Thyroid gland (tissue), 4 donors: Measurements from ENCODE around the gene KIF16B.

Experiments used
- CTCF ChIP-seq, 6 experiments: fragments of 200-600 bp in 3 of 6; fragments of 450-650 bp in 3 of 6; sonication (generic) in 3 of 6; IDR thresholded peaks; one replicate each; pipeline ENCODE4 v1.5.1; 2016 to 2019; ENCODE audit warnings: antibody characterized with exemption in 6 of 6, mild to moderate bottlenecking in 2 of 6, inconsistent platforms in 1 of 6, moderate library complexity in 1 of 6
- POLR2A ChIP-seq, 2 donors: fragments of 450-650 bp; IDR thresholded peaks; one replicate each; pipeline ENCODE4 v1.6.1; 2017; ENCODE audit warnings: antibody characterized with exemption in 2 of 2, mild to moderate bottlenecking in 2 of 2, moderate library complexity in 1 of 2

- no peak for TF ChIP-seq POLR2A (IDR thresholded peaks at IDR 0.05)
- no peak for TF ChIP-seq CTCF (IDR thresholded peaks at IDR 0.05)
Measured at GRCh38 chr20:16411361-16411760, 161.9 kb downstream of the KIF16B start.
